Measurements from ENCODE around the gene ELOVL3. TPM values are rescaled to one million over a fixed set of nuclear protein-coding genes. Genes with fewer than 3 reads are reported as not detected.

The ELOVL3 gene
- total and polyA plus RNA-seq, 10 of the 15 experiments (the other 5 are each of a cell fraction or from before 2014, with no cell fraction given) = 0.10 to 0.18 (median 0.11) TPM; not detected in 7

DNA sequence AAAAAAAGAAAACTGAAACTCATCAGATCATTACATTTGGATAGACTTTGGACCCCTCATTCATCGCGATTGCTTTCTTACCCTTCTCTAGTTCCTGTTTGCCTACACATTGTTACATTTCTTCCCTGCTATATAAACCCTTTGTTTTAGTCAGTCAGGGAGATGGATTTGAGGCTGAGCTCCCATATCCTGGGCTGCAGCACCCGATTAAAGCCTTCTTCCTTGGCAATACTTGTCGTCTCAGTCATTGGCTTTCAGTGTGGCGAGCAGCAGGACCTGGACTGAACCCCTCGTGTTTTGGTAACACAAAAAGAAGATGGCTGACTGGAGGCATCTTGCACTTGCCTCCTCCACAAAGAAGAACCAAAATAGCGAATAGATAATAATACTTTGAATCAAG lies 34.1 kb upstream of the ELOVL3 start:
- Histone ChIP-seq H3K4me3 (no peak overlapping the region), H2AFZ (ENCODE audit: control insufficient read depth, low read depth, low read length) (no peak overlapping the region), H3K27ac (ENCODE audit: control insufficient read depth, insufficient read depth) (no peak overlapping the region), H3K4me2 (ENCODE audit: control insufficient read depth, insufficient read depth) (no peak overlapping the region), H3K9me3 (replicated peaks; ENCODE audit: control insufficient read depth, insufficient read depth, low read length) (peaks cover 5% of the 10 kb centered on the region; the same call in 2 of the 3 replicates), H3K27me3 (replicated peaks in 1 of 2; ENCODE audit: control insufficient read depth in 2 of 2, insufficient read depth in 2 of 2, low read length in 1 of 2) (no peaks in the 10 kb centered on the region), H3K36me3 (ENCODE audit: control insufficient read depth in 2 of 2, insufficient read depth in 2 of 2, low read length in 1 of 2) (no peaks in the 10 kb centered on the region), H3K9ac (ENCODE audit: control insufficient read depth, insufficient read depth, low read length) (no peak overlapping the region), H4K20me1 (ENCODE audit: control insufficient read depth, insufficient read depth) (no peaks in the 10 kb centered on the region), H3K4me1 (ENCODE audit: control insufficient read depth, insufficient read depth, low read length) (peaks cover 11% of the 10 kb centered on the region), H3K79me2 (ENCODE audit: control insufficient read depth, insufficient read depth, low read length) (no peaks in the 10 kb centered on the region)
- CTCF ChIA-PET = interaction anchor here (1.0 kb wide), 1 partner anchor 28 kb away, joined by 3 read pairs; no protein-coding TSS in a partner anchor
- DNase-seq (ENCODE audit: low read depth, low spot score) (no peak), ATAC-seq (no peak), FAIRE-seq (no peak)
- in situ Hi-C loops (cut with MboI) (no loop called here), intact Hi-C loops (cut with micrococcal nuclease; ENCODE audit: unreplicated experiment) (no loop called here)
- SMC1A ChIA-PET (ENCODE audit: uncharacterized antibody, unreplicated experiment) = no interaction called here
- BruUV-seq (replicated peaks) = no TSS peak
- TF ChIP-seq, protein P1, sequence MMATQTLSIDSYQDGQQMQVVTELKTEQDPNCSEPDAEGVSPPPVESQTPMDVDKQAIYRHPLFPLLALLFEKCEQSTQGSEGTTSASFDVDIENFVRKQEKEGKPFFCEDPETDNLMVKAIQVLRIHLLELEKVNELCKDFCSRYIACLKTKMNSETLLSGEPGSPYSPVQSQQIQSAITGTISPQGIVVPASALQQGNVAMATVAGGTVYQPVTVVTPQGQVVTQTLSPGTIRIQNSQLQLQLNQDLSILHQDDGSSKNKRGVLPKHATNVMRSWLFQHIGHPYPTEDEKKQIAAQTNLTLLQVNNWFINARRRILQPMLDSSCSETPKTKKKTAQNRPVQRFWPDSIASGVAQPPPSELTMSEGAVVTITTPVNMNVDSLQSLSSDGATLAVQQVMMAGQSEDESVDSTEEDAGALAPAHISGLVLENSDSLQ (IDR thresholded peaks at IDR 0.05) = no peak
- TF ChIP-seq YBX1 (IDR thresholded peaks at IDR 0.05) = no peak
- TF ChIP-seq RCOR1 (conservative IDR thresholded peaks at IDR 0.05; ENCODE audit: low read depth, low read length) = no peak
- no peak for TF ChIP-seq MEF2A (IDR thresholded peaks at IDR 0.05; ENCODE audit: insufficient read depth, low read depth, low read length)
- TF ChIP-seq HDAC2 (IDR thresholded peaks at IDR 0.05) = no peak
- TF ChIP-seq, protein P2, sequence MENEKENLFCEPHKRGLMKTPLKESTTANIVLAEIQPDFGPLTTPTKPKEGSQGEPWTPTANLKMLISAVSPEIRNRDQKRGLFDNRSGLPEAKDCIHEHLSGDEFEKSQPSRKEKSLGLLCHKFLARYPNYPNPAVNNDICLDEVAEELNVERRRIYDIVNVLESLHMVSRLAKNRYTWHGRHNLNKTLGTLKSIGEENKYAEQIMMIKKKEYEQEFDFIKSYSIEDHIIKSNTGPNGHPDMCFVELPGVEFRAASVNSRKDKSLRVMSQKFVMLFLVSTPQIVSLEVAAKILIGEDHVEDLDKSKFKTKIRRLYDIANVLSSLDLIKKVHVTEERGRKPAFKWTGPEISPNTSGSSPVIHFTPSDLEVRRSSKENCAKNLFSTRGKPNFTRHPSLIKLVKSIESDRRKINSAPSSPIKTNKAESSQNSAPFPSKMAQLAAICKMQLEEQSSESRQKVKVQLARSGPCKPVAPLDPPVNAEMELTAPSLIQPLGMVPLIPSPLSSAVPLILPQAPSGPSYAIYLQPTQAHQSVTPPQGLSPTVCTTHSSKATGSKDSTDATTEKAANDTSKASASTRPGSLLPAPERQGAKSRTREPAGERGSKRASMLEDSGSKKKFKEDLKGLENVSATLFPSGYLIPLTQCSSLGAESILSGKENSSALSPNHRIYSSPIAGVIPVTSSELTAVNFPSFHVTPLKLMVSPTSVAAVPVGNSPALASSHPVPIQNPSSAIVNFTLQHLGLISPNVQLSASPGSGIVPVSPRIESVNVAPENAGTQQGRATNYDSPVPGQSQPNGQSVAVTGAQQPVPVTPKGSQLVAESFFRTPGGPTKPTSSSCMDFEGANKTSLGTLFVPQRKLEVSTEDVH (IDR thresholded peaks at IDR 0.05; ENCODE audit: low read depth, partially characterized antibody) = no peak
- TF ChIP-seq ZZZ3 (IDR thresholded peaks at IDR 0.05; ENCODE audit: control insufficient read depth, insufficient read length, low read depth) = no peak
- TF ChIP-seq NFYA (IDR thresholded peaks at IDR 0.05; ENCODE audit: borderline replicate concordance, low read depth, low read length) = no peak
- TF ChIP-seq IKZF1 (conservative IDR thresholded peaks at IDR 0.05) = no peak
- TF ChIP-seq, protein P3, sequence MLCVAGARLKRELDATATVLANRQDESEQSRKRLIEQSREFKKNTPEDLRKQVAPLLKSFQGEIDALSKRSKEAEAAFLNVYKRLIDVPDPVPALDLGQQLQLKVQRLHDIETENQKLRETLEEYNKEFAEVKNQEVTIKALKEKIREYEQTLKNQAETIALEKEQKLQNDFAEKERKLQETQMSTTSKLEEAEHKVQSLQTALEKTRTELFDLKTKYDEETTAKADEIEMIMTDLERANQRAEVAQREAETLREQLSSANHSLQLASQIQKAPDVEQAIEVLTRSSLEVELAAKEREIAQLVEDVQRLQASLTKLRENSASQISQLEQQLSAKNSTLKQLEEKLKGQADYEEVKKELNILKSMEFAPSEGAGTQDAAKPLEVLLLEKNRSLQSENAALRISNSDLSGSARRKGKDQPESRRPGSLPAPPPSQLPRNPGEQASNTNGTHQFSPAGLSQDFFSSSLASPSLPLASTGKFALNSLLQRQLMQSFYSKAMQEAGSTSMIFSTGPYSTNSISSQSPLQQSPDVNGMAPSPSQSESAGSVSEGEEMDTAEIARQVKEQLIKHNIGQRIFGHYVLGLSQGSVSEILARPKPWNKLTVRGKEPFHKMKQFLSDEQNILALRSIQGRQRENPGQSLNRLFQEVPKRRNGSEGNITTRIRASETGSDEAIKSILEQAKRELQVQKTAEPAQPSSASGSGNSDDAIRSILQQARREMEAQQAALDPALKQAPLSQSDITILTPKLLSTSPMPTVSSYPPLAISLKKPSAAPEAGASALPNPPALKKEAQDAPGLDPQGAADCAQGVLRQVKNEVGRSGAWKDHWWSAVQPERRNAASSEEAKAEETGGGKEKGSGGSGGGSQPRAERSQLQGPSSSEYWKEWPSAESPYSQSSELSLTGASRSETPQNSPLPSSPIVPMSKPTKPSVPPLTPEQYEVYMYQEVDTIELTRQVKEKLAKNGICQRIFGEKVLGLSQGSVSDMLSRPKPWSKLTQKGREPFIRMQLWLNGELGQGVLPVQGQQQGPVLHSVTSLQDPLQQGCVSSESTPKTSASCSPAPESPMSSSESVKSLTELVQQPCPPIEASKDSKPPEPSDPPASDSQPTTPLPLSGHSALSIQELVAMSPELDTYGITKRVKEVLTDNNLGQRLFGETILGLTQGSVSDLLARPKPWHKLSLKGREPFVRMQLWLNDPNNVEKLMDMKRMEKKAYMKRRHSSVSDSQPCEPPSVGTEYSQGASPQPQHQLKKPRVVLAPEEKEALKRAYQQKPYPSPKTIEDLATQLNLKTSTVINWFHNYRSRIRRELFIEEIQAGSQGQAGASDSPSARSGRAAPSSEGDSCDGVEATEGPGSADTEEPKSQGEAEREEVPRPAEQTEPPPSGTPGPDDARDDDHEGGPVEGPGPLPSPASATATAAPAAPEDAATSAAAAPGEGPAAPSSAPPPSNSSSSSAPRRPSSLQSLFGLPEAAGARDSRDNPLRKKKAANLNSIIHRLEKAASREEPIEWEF (IDR thresholded peaks at IDR 0.05; ENCODE audit: insufficient replicate concordance, low read depth, low read length) = no peak
- RAD21 ChIA-PET (ENCODE audit: unreplicated experiment) = no interaction called here
- 58% methylated on average over 7 of the region's 7 CpGs for WGBS (ENCODE audit: insufficient coverage, insufficient replicate concordance, low lambda C conversion rate, missing lambda C conversion rate)
- POLR2A ChIA-PET = no interaction called here
